Sigmoid colon (tissue), 7 donors: ENCODE measurements around the gene MRPL34. TPM values are rescaled to one million over a fixed set of nuclear protein-coding genes. Genes with fewer than 3 reads are reported as not detected.
A peak's percentile ranks its signal among the peaks of the same experiment; 100 is the strongest.

ENCODE experiments used
- DNase-seq: peaks from one replicate; pipeline ENCODE4 v3.0.0-alpha.2; 2019
- H3K27ac ChIP-seq, 4 donors: fragments of 200-600 bp; sonication (generic); one replicate each; pipeline ENCODE4 v1.5.1; 2016 to 2019; ENCODE audit warnings: mild to moderate bottlenecking in 1 of 4
- H3K27me3 ChIP-seq, 3 donors: fragments of 200-600 bp; sonication (generic); one replicate each; pipeline ENCODE4 v1.5.1; 2019; ENCODE audit warnings: mild to moderate bottlenecking in 1 of 3
- H3K36me3 ChIP-seq, 4 donors: fragments of 200-600 bp; sonication (generic); one replicate each; pipeline ENCODE4 v1.5.1; 2016 to 2019
- H3K4me1 ChIP-seq, 4 donors: fragments of 200-600 bp; sonication (generic); one replicate each; pipeline ENCODE4 v1.5.1; 2017 to 2019
- H3K4me3 ChIP-seq, 4 donors: fragments of 200-600 bp; sonication (generic); one replicate each; pipeline ENCODE4 v1.5.1; 2017 to 2019; ENCODE audit warnings: mild to moderate bottlenecking in 2 of 4, moderate library complexity in 1 of 4
- H3K9me3 ChIP-seq, 4 donors: fragments of 200-600 bp in 3 of 4; sonication (generic) in 3 of 4; one replicate each; pipeline versions ENCODE4 v1.5.1 to v1.6.1; 2013 to 2019
- CTCF ChIP-seq, 4 experiments: fragments of 450-650 bp in 3 of 4; fragments of 200-600 bp in 1 of 4; IDR thresholded peaks; one replicate each; pipeline ENCODE4 v1.5.1; 2016 to 2019; ENCODE audit warnings: antibody characterized with exemption in 4 of 4, mild to moderate bottlenecking in 3 of 4, moderate library complexity in 2 of 4
- EP300 ChIP-seq, 4 donors: sonication (generic); formaldehyde crosslinking; IDR thresholded peaks; one replicate each; pipeline ENCODE4 v1.6.1; 2017; ENCODE audit warnings: antibody characterized with exemption in 4 of 4
- POLR2A ChIP-seq, 2 donors: fragments of 450-650 bp; IDR thresholded peaks; one replicate each; pipeline ENCODE4 v1.6.1; 2016; ENCODE audit warnings: antibody characterized with exemption in 2 of 2, mild to moderate bottlenecking in 2 of 2, moderate library complexity in 2 of 2
- POLR2AphosphoS5 ChIP-seq, 4 donors: sonication (generic); formaldehyde crosslinking; IDR thresholded peaks; one replicate each; pipeline ENCODE4 v1.6.1; 2017; ENCODE audit warnings: antibody characterized with exemption in 4 of 4
- WGBS, 2 donors: extraction: QIAGEN DNeasy Blood & Tissue Kit; methylation state at CpG; one replicate each; pipeline ENCODE4 v1.1.7; 2013; 5-methylcytosine and 5-hydroxymethylcytosine counted together
- intact Hi-C: fragments of 100-400 bp; cut with DNase I; formaldehyde crosslinking; loops from one replicate; pipeline ENCODE4 v1.15.1; 2023
- polyA plus RNA-seq, 3 donors: library from polyadenylated mRNA; stranded (reverse); fragments of 200-250 nt; gene quantifications; one replicate each; pipeline ENCODE4 v1.2.3, GENCODE V29; 2013
- total RNA-seq, 4 donors: library from RNA; depleted of rRNA; stranded (reverse); fragments of >200 nt; gene quantifications; one replicate each; pipeline ENCODE4 v1.1.0, GENCODE V29; 2016
- donor health status: healthy with polysubstance abuse.
- donor health status: Bipolar disorder and iron deficiency.
- donor health status: healthy.

MRPL34 gene
- total and polyA plus RNA-seq, 7 donors: 174 to 476 (median 275) TPM

GRCh38 chr19:17306285-17306714, 628 bp downstream of the MRPL34 start:
- intact Hi-C loops: loop anchor here (5.0 kb wide), 1 partner anchor 59 kb away; the partner anchor contains the start of gene NR2F6
- Histone ChIP-seq H3K36me3 (peaks cover 0 to under 1% (median 0%) of the 10 kb centered on the region in 4 donors), H3K4me1 (peaks cover 0 to 75% (median 69%) of the 10 kb centered on the region in 4 donors), H3K9me3 (no peaks in the 10 kb centered on the region), H3K27me3 (no peaks in the 10 kb centered on the region), H3K27ac (peak overlapping the region; percentile 92 to 97 (median 94)), H3K4me3 (peak overlapping the region; percentile 67 to 78 (median 72))
- 2 to 7% methylated on average over 28 of the region's 28 CpGs for WGBS, 2 donors
- TF ChIP-seq EP300 (IDR thresholded peaks at IDR 0.05): no peak
- no peak for TF ChIP-seq POLR2A (IDR thresholded peaks at IDR 0.05)
- TF ChIP-seq POLR2AphosphoS5 (IDR thresholded peaks at IDR 0.05): no peak
- TF ChIP-seq CTCF (IDR thresholded peaks at IDR 0.05): no peak
- DNase-seq: no peak

GRCh38 chr19:17307876-17308377, 2.3 kb downstream of the MRPL34 start:
- Histone ChIP-seq H3K27ac (peak overlapping the region in 3 of 4 donors; percentile 92 to 94 (median 93)), H3K36me3 (peaks cover 0 to 11% (median 0%) of the 10 kb centered on the region in 4 donors), H3K4me3 (no peak overlapping the region), H3K27me3 (no peaks in the 10 kb centered on the region), H3K9me3 (no peaks in the 10 kb centered on the region), H3K4me1 (peaks cover 0 to 74% (median 67%) of the 10 kb centered on the region in 4 donors)
- TF ChIP-seq POLR2A (IDR thresholded peaks at IDR 0.05): no peak
- no peak for TF ChIP-seq POLR2AphosphoS5 (IDR thresholded peaks at IDR 0.05)
- no peak for TF ChIP-seq CTCF (IDR thresholded peaks at IDR 0.05)
- TF ChIP-seq EP300 (IDR thresholded peaks at IDR 0.05): no peak
- no peak for DNase-seq
- 46 to 78% methylated on average over 8 of the region's 8 CpGs for WGBS, 2 donors
- intact Hi-C loops: loop anchor here (5.0 kb wide), 1 partner anchor 61 kb away; the partner anchor contains the start of gene NR2F6

- intact Hi-C loops: loop anchor here (5.0 kb wide), 1 partner anchor 62 kb away; the partner anchor contains the start of gene NR2F6
Observed at GRCh38 chr19:17309198-17309964, 3.7 kb downstream of the MRPL34 start, which contains the start of gene DDA1. TSS of gene DDA1 (plus strand) at chr19:17309563. CDS start at chr19:17309655, 92 bp downstream.

GRCh38 chr19:17309965-17310461, 4.3 kb downstream of the MRPL34 start:
- Histone ChIP-seq H3K27ac (peak overlapping the region; percentile 77 to 94 (median 81)), H3K9me3 (no peaks in the 10 kb centered on the region)

More at GRCh38 chr19:17309198-17309964, 3.7 kb downstream of the MRPL34 start, which contains the start of gene DDA1:
- WGBS, 2 donors: 0 to 1% methylated on average over 46 of the region's 46 CpGs
- no peaks in the 10 kb centered on the region for H3K27me3 ChIP-seq
- peak within 1 kb of the TSS; percentile 89 to 95 (median 92) for H3K4me3 ChIP-seq
- H3K36me3 ChIP-seq: peaks cover 2 to 20% (median 5%) of the 10 kb centered on the region in 4 donors
- peak; percentile 100 for DNase-seq
- peak within 1 kb of the TSS; percentile 81 to 94 (median 87) for H3K27ac ChIP-seq
- no peaks in the 10 kb centered on the region for H3K9me3 ChIP-seq
- no peak for TF ChIP-seq EP300 (IDR thresholded peaks at IDR 0.05)
- TF ChIP-seq POLR2A (IDR thresholded peaks at IDR 0.05): peak in 1 of 2 donors; percentile 10
- TF ChIP-seq POLR2AphosphoS5 (IDR thresholded peaks at IDR 0.05): peak; percentile 17 to 74 (median 67)
- TF ChIP-seq CTCF (IDR thresholded peaks at IDR 0.05): no peak
- peaks cover 0 to 64% (median 55%) of the 10 kb centered on the region in 4 donors for H3K4me1 ChIP-seq

More at GRCh38 chr19:17309965-17310461, 4.3 kb downstream of the MRPL34 start:
- TF ChIP-seq EP300 (IDR thresholded peaks at IDR 0.05) (no peak), POLR2AphosphoS5 (IDR thresholded peaks at IDR 0.05) (no peak), POLR2A (IDR thresholded peaks at IDR 0.05) (no peak), CTCF (IDR thresholded peaks at IDR 0.05) (no peak)
- Histone ChIP-seq H3K4me3 (peak overlapping the region; percentile 89 to 95 (median 92)), H3K36me3 (peaks cover 8 to 26% (median 9%) of the 10 kb centered on the region in 4 donors), H3K27me3 (no peaks in the 10 kb centered on the region), H3K4me1 (peaks cover 0 to 57% (median 49%) of the 10 kb centered on the region in 4 donors)
- WGBS, 2 donors: 5 to 9% methylated on average over 23 of the region's 23 CpGs
- intact Hi-C loops: loop anchor here (5.0 kb wide), 1 partner anchor 63 kb away; the partner anchor contains the start of gene NR2F6
- DNase-seq: no peak
